HepG2 (cell line): ENCODE data around the gene GRM1. TPM values are rescaled to one million over a fixed set of nuclear protein-coding genes. Genes with fewer than 3 reads are reported as not detected.

Source experiments
- ATAC-seq: fragments of 200-7000 bp; cut with Tn5 transposase; 3 replicates; pipeline ENCODE4 v1.9.1; 2020; ENCODE audit warnings: mild to moderate bottlenecking, moderate library complexity
- BruUV-seq: library from RNA; stranded (reverse); fragments of 400-500 nt; replicated peaks from 2 replicates; lab custom pipeline; 2021; lab: Mats Ljungman, UMichigan
- CTCF ChIA-PET: fragments of 300-600 bp; formaldehyde crosslinking; extraction: SDS; loops from one replicate; lab custom pipeline; 2021; ENCODE audit warnings: low total read pairs, inconsistent platforms, low intra/inter-chr PET ratio; lab: Yijun Ruan, JAX
- POLR2A ChIA-PET: fragments of 350-600 bp; sonication (Branson Sonifier 250); formaldehyde crosslinking; loops from one replicate; lab custom pipeline; 2020; ENCODE audit warnings: antibody characterized with exemption, inconsistent platforms; lab: Yijun Ruan, JAX
- DNase-seq: peaks from one replicate; pipeline ENCODE4 v3.0.0-alpha.2; 2015; ENCODE audit warnings: low spot score
- FAIRE-seq: peaks from 3 replicates; lab custom pipeline; 2011; peaks lifted over from hg19 to GRCh38; lab: Jason Lieb, UNC
- H2AFZ ChIP-seq: one replicate; pipeline ENCODE4 v1.6.1; 2011; ENCODE audit warnings: low read length, inconsistent platforms
- H3K27ac ChIP-seq: fragments of 300-600 bp; 3 replicates; pipeline ENCODE4 v1.8.0; 2011; ENCODE audit warnings: mixed run types, mild to moderate bottlenecking, mixed read lengths, low read length, inconsistent platforms; ENCODE audit not compliant: insufficient read depth; ENCODE audit errors: extremely low read length
- H3K27me3 ChIP-seq, 2 experiments: fragments of 200-600 bp in 1 of 2; 2 replicates in 1 of 2; 3 replicates in 1 of 2; pipeline versions ENCODE4 v1.6.0 to v1.8.0; 2011; ENCODE audit warnings: low read length in 2 of 2, mild to moderate bottlenecking in 2 of 2, moderate library complexity in 2 of 2, inconsistent platforms in 1 of 2; ENCODE audit not compliant: insufficient read depth in 2 of 2, control insufficient read depth in 1 of 2
- H3K36me3 ChIP-seq, 2 experiments: fragments of 200-600 bp in 1 of 2; replicated peaks in 1 of 2; 2 replicates in 1 of 2; 3 replicates in 1 of 2; pipeline versions ENCODE4 v1.5.1 to v1.8.0; 2011; ENCODE audit warnings: low read length in 2 of 2, inconsistent platforms in 1 of 2; ENCODE audit not compliant: insufficient read depth in 2 of 2, control insufficient read depth in 1 of 2
- H3K4me1 ChIP-seq: 2 replicates; pipeline ENCODE4 v1.5.1; 2012; ENCODE audit warnings: low read length, inconsistent platforms; ENCODE audit not compliant: insufficient read depth
- H3K4me2 ChIP-seq: 2 replicates; pipeline ENCODE4 v1.6.0; 2011; ENCODE audit warnings: low read depth, low read length, inconsistent platforms
- H3K4me3 ChIP-seq, 3 experiments: fragments of 200-600 bp in 1 of 3; sonication (generic), shearing (Covaris generic) in 1 of 3; replicated peaks in 1 of 3; 2 replicates each; pipeline ENCODE4 v1.5.1; 2011 to 2016; ENCODE audit warnings: low read length in 3 of 3, inconsistent platforms in 2 of 3, low read depth in 2 of 3, mild to moderate bottlenecking in 2 of 3, control low read depth in 1 of 3, mixed read lengths in 1 of 3; ENCODE audit not compliant: insufficient read depth in 1 of 3
- H3K79me2 ChIP-seq: one replicate; pipeline ENCODE4 v1.6.1; 2011; ENCODE audit warnings: low read length, inconsistent platforms; ENCODE audit not compliant: insufficient read depth
- H3K9ac ChIP-seq: 2 replicates; pipeline ENCODE4 v1.6.0; 2011; ENCODE audit warnings: mild to moderate bottlenecking, low read depth, low read length, inconsistent platforms; ENCODE audit not compliant: insufficient read depth
- H3K9me3 ChIP-seq: 2 replicates; pipeline ENCODE4 v1.5.1; 2012; ENCODE audit warnings: mild to moderate bottlenecking, low read length
- H4K20me1 ChIP-seq: 2 replicates; pipeline ENCODE4 v1.6.0; 2011; ENCODE audit warnings: inconsistent platforms, mild to moderate bottlenecking, low read length, moderate library complexity; ENCODE audit not compliant: insufficient read depth
- BORCS8-MEF2B ChIP-seq: sonication (generic); formaldehyde crosslinking; IDR thresholded peaks from 2 replicates; pipeline ENCODE4 v1.8.0; 2022; ENCODE audit warnings: mild to moderate bottlenecking, missing genetic modification reagents
- ERF ChIP-seq: IDR thresholded peaks from 2 replicates; pipeline ENCODE4 v1.6.1; 2018; ENCODE audit warnings: missing biosample characterization, missing genetic modification reagents
- MBD4 ChIP-seq: IDR thresholded peaks from 2 replicates; pipeline ENCODE4 v1.6.1; 2012; ENCODE audit warnings: low read length, inconsistent platforms, borderline replicate concordance
- POLR2AphosphoS2 ChIP-seq: IDR thresholded peaks from 2 replicates; pipeline ENCODE4 v1.6.1; 2011; ENCODE audit warnings: low read depth, low read length, improper control_type of control experiment
- SMYD3 ChIP-seq: sonication (generic); formaldehyde crosslinking; IDR thresholded peaks from 2 replicates; pipeline ENCODE4 v1.8.1; 2023; ENCODE audit warnings: mild to moderate bottlenecking, missing genetic modification reagents
- ZNF331 ChIP-seq: sonication (generic); formaldehyde crosslinking; IDR thresholded peaks from 2 replicates; pipeline ENCODE4 v1.4.0; 2020; ENCODE audit warnings: missing genetic modification reagents
- ZNF552 ChIP-seq: sonication (generic); formaldehyde crosslinking; IDR thresholded peaks from 2 replicates; pipeline ENCODE4 v1.9.0; 2022; ENCODE audit warnings: missing genetic modification reagents, mild to moderate bottlenecking, borderline replicate concordance
- ZNF775 ChIP-seq: sonication (generic); formaldehyde crosslinking; IDR thresholded peaks from 2 replicates; pipeline ENCODE4 v1.4.0; 2020; ENCODE audit warnings: missing genetic modification reagents, mild to moderate bottlenecking, moderate library complexity, borderline replicate concordance
- WGBS: methylation state at CpG from one replicate; pipeline ENCODE4 v1.1.6; 2017; ENCODE audit warnings: low lambda C conversion rate; 5-methylcytosine and 5-hydroxymethylcytosine counted together
- in situ Hi-C: cut with HindIII; loops from 2 replicates; pipeline ENCODE4 v1.10.0; 2017; ENCODE audit warnings: low pct_unique_long_range_greater_than_20kb; ENCODE audit not compliant: extremely low pct_ligation_motif_present
- intact Hi-C: fragments of 100-400 bp; cut with micrococcal nuclease; formaldehyde crosslinking; loops from one replicate; pipeline ENCODE4 v1.10.0; 2022; ENCODE audit not compliant: unreplicated experiment
- polyA plus RNA-seq, 8 experiments: library from polyadenylated mRNA; depleted of rRNA in 3 of 8; stranded (reverse) in 7 of 8; unstranded in 1 of 8; fragments of >200 nt; fragmentation: Illumina TruSeq in 4 of 8; extraction: Trizol in 4 of 8; gene quantifications; 2 replicates each; pipeline versions ENCODE4 v1.2.1 to v1.2.3, GENCODE V29; 2011 to 2016; ENCODE audit warnings: low read depth in 4 of 8, missing spikeins in 1 of 8, mixed read lengths in 1 of 8; ENCODE audit not compliant: insufficient read depth in 1 of 8
- total RNA-seq, 5 experiments: library from RNA; depleted of rRNA; stranded (reverse); fragments of >200 nt; fragmentation: Illumina TruSeq; extraction: Trizol; gene quantifications; 2 replicates each; pipeline ENCODE4 v1.2.3, GENCODE V29; 2016; ENCODE audit warnings: low read depth in 1 of 5
- TF ChIP-seq, protein P1 (sequence below): sonication (generic); formaldehyde crosslinking; IDR thresholded peaks from 2 replicates; pipeline ENCODE4 v1.8.1; 2023; ENCODE audit warnings: mild to moderate bottlenecking, moderate library complexity, missing genetic modification reagents

Gene GRM1
- total and polyA plus RNA-seq, 2 of the 13 experiments (the other 11 are each of a cell fraction or from before 2014, with no cell fraction given): 0.09 TPM; not detected in 1

DNA sequence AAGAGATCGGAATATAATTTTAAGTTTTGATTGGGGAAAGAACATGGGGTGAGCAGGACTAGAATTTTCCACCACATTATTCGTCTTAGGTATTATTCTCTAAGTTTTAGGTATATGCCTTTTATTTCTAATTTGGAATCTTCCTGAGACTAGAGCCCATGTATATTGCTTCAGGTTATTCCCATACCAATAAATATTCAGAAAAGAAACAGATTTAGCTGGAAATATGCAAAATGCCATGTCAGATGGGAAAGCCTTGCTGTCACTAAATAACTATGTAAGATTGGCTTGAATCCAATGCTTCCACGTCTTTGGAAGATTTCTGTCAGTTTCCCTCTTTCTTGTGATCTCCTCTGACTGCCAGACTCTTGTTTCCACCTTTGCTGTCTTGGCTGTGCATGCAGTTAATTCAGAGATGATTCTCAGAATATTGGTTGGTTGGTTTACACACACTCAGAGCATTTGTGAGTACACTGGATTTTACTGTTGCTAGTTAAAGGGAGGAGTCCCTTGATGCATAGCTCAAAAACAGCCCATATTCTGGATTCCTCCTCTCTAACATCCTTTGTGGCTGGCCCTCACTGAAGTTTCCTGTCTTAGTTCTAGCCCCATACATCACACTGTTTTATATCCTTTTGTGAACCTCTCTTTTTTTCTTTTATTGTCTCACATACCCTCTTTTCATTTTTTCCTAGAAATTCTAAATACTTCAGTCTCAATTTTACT lies 64.3 kb downstream of the GRM1 start:
- TF ChIP-seq ZNF775 (CRISPR knock-in tag) (no peak), ZNF331 (CRISPR knock-in tag) (no peak), BORCS8-MEF2B (CRISPR knock-in tag) (no peak), POLR2AphosphoS2 (no peak), ERF (CRISPR knock-in tag) (no peak), MBD4 (no peak), ZNF552 (CRISPR knock-in tag) (no peak), SMYD3 (CRISPR knock-in tag) (no peak)
- TF ChIP-seq, protein P1, sequence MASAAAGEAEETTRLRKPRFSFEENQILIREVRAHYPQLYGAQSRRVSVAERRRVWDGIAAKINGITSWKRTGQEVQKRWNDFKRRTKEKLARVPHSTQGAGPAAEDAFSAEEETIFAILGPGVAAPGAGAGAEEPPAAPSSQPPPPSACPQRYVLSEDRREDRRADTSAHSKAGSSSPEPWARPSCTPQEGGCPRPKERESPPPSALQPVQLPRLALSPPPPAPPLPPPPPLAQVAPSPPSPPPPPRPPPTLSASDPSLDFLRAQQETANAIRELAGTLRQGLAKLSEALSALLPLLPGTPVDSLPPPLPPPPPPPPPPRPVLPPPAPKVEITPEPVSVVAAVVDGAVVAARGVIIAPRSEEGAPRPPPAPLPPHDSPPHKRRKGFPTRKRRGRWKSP: no peak
- TF ChIP-seq, all 625 proteins: peak for 0
- BruUV-seq: no TSS peak
- Histone ChIP-seq H2AFZ (no peak overlapping the region), H3K4me1 (no peaks in the 10 kb centered on the region), H3K79me2 (no peaks in the 10 kb centered on the region), H3K27me3 (no peaks in the 10 kb centered on the region), H3K27ac (no peak overlapping the region), H3K9ac (no peak overlapping the region), H3K36me3 (no peaks in the 10 kb centered on the region), H3K4me3 (no peak overlapping the region), H3K9me3 (no peaks in the 10 kb centered on the region), H3K4me2 (no peak overlapping the region), H4K20me1 (no peaks in the 10 kb centered on the region)
- POLR2A ChIA-PET: no interaction called here
- WGBS: 4% methylated on average over 3 of the region's 3 CpGs
- no peak for ATAC-seq
- DNase-seq: no peak
- in situ Hi-C loops: no loop called here
- CTCF ChIA-PET: no interaction called here
- no peak for FAIRE-seq
- intact Hi-C loops: no loop called here
